GM19397 (cell line): ENCODE measurements around the gene PLBD1.

Experiments used
- ATAC-seq: cut with Tn5 transposase; IDR thresholded peaks from one replicate; pipeline ENCODE4 v1.9.1; 2021; ENCODE audit warnings: mild to moderate bottlenecking, moderate library complexity; ENCODE audit not compliant: unreplicated experiment

The PLBD1 gene

GRCh38 chr12:14567351-14568162 lies at the start of gene PLBD1:
Gene PLBD1 (minus strand): TSS chr12:14567883. CDS start chr12:14567696, 187 bp downstream.
- peak; percentile 50 for ATAC-seq

- ATAC-seq, result no peak
These were observed 47.0 kb upstream of the PLBD1 start for GRCh38 chr12:14614704-14615121.

GRCh38 chr12:14613718-14614117 lies 46.0 kb upstream of the PLBD1 start:
- ATAC-seq, result peak; percentile 97

GRCh38 chr12:14612898-14613445 lies 45.3 kb upstream of the PLBD1 start:
- no peak for ATAC-seq

GRCh38 chr12:14612250-14612649 lies 44.6 kb upstream of the PLBD1 start:
- ATAC-seq, result no peak

- no peak for ATAC-seq
These were observed 44.0 kb upstream of the PLBD1 start for GRCh38 chr12:14611640-14612203.

GRCh38 chr12:14607568-14607967 lies 39.9 kb upstream of the PLBD1 start:
- ATAC-seq, result no peak

- no peak for ATAC-seq
These were observed 37.8 kb upstream of the PLBD1 start for GRCh38 chr12:14605401-14605989.

GRCh38 chr12:14601692-14602478 lies 34.2 kb upstream of the PLBD1 start:
- ATAC-seq, result no peak

- no peak for ATAC-seq
These were observed 29.8 kb upstream of the PLBD1 start for GRCh38 chr12:14597480-14597879.

- no peak for ATAC-seq
These were observed 24.0 kb upstream of the PLBD1 start for GRCh38 chr12:14591719-14592118.

- no peak for ATAC-seq
These were observed 21.7 kb upstream of the PLBD1 start for GRCh38 chr12:14589169-14590004.

- no peak for ATAC-seq
These were observed 20.9 kb upstream of the PLBD1 start for GRCh38 chr12:14588571-14588970.

- no peak for ATAC-seq
These were observed 11.0 kb upstream of the PLBD1 start for GRCh38 chr12:14578646-14579045.

- ATAC-seq, result no peak
These were observed 9.7 kb upstream of the PLBD1 start for GRCh38 chr12:14577344-14577743.

- no peak for ATAC-seq
These were observed 9.2 kb upstream of the PLBD1 start for GRCh38 chr12:14576896-14577295.

GRCh38 chr12:14575585-14575984 lies 7.9 kb upstream of the PLBD1 start:
- ATAC-seq, result no peak

GRCh38 chr12:14573118-14573517 lies 5.4 kb upstream of the PLBD1 start:
- ATAC-seq, result no peak

- no peak for ATAC-seq
These were observed 4.7 kb upstream of the PLBD1 start for GRCh38 chr12:14572401-14572800.

- no peak for ATAC-seq
These were observed 4.1 kb upstream of the PLBD1 start for GRCh38 chr12:14571779-14572178.
